Large intestine (tissue), 3 donors: Measurements from ENCODE around the gene DNAH17. TPM values are rescaled to one million over a fixed set of nuclear protein-coding genes. Genes with fewer than 3 reads are reported as not detected.

Source experiments
- DNase-seq, 2 donors: peaks; one replicate each; pipeline versions ENCODE4 v3.0.0 to v3.0.0-alpha.2; 2013
- H3K27ac ChIP-seq: one replicate; pipeline ENCODE4 v1.5.1; 2013; ENCODE audit warnings: low read length
- H3K27me3 ChIP-seq: 2 replicates; pipeline ENCODE4 v1.6.1; 2013; ENCODE audit warnings: low read length; ENCODE audit not compliant: control insufficient read depth, insufficient read depth
- H3K36me3 ChIP-seq: 2 replicates; pipeline ENCODE4 v1.6.1; 2013; ENCODE audit warnings: low read length; ENCODE audit not compliant: control insufficient read depth, insufficient read depth
- H3K4me1 ChIP-seq: one replicate; pipeline ENCODE4 v1.6.1; 2013; ENCODE audit warnings: low read length; ENCODE audit not compliant: control insufficient read depth, insufficient read depth
- H3K4me3 ChIP-seq: one replicate; pipeline ENCODE4 v1.5.1; 2013; ENCODE audit warnings: low read length
- H3K9me3 ChIP-seq: one replicate; pipeline ENCODE4 v1.6.1; 2013; ENCODE audit warnings: mild to moderate bottlenecking, low read depth, low read length, moderate library complexity; ENCODE audit not compliant: control insufficient read depth
- WGBS: methylation state at CpG from one replicate; pipeline ENCODE4 v1.1.5; 2013; ENCODE audit warnings: low lambda C conversion rate; ENCODE audit not compliant: insufficient coverage; 5-methylcytosine and 5-hydroxymethylcytosine counted together
- polyA plus RNA-seq: library from polyadenylated mRNA; unstranded; fragments of 120-200 nt; gene quantifications from one replicate; pipeline ENCODE4 v1.2.1, GENCODE V29; 2013

Gene DNAH17
- polyA plus RNA-seq, 1 donor, result 4.4 TPM

DNA sequence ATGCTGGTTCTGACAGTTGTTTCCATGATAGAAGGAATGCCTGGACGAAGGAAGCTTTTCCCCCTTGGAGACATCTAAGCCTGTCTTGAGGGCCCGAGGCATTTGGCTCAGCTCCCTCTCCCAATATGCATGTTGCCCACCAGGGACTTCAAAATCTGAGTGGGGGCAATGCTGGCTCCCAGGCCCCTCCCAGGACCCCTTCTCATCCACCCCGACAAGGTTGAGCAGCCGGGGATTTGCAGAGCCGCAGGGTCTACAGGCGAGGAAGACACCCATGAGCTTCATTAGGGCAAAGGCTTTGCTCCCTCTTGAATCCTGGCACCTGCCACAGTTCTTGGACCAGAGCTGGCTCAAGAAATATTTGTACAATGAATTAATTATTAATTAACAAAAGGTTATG is 25.1 kb upstream of the DNAH17 start:
- no peaks in the 10 kb centered on the region for H3K27me3 ChIP-seq
- no CpG with 5 or more reads among the region's 6 CpGs for WGBS
- H3K4me1 ChIP-seq, result no peaks in the 10 kb centered on the region
- DNase-seq, result no peak
- H3K4me3 ChIP-seq, result no peak overlapping the region
- no peaks in the 10 kb centered on the region for H3K9me3 ChIP-seq
- H3K27ac ChIP-seq, result no peak overlapping the region
- H3K36me3 ChIP-seq, result no peaks in the 10 kb centered on the region

DNA sequence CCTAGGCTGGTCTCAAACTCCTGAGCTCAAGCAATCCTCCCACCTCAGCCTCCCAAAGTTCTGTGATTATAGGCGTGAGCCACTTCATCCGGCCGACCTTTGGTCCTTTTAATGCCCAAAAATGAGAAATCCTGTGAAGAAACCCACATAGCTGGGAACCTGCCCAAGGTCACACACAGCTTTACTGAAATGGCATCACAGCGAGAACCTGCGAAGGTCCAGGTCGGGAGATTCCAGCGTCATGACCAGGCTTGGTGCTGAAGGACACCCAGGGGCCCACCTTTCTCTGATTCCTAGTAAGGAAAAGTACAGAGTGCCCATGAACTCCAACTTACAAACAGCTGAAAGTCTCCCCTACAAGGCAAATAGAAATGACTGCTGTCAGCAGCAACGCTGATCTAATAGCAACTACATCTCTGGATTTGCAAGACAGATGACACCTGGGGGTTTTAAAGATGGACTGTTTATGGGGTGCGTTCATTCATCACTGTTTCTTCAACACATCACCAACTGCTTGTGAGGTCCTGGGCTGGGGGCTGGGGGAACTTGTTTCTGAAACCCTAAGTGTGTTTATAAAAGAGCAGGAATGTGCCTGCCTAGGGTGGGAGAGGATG is 24.5 kb upstream of the DNAH17 start:
- peak overlapping the region; percentile 31 for H3K27ac ChIP-seq
- H3K9me3 ChIP-seq, result no peaks in the 10 kb centered on the region
- H3K4me1 ChIP-seq, result no peaks in the 10 kb centered on the region
- no peak overlapping the region for H3K4me3 ChIP-seq
- DNase-seq, result no peak
- H3K27me3 ChIP-seq, result no peaks in the 10 kb centered on the region
- no CpG with 5 or more reads among the region's 9 CpGs for WGBS
- no peaks in the 10 kb centered on the region for H3K36me3 ChIP-seq

DNA sequence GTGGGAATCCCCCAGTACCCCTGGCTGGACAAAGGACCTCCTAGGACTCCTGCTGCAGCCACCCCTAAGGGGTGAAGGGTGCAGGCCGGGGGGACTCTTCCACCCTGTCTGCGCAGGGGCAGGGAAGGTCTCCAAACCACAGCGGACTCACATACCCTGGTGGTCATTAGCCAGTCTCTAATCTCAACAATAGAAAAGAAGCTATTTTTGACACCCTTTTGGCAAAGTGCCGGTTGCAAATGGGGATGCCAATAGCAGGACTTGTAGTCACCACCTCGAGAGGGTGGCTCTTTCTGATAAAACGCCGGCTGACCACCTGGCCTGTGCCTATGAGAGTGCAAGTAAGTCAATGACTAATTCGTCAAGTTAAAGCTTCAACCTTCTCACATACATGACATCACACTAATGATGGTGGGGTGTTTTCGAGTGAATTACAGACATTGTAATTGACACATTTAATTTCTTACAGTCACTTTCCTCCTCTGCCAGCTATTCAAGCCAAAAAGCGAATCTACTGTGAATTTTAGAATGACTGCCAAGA is 23.1 kb upstream of the DNAH17 start:
- no peak overlapping the region for H3K27ac ChIP-seq
- 80% methylated on average over 1 of the region's 10 CpGs for WGBS
- DNase-seq, result no peak

DNA sequence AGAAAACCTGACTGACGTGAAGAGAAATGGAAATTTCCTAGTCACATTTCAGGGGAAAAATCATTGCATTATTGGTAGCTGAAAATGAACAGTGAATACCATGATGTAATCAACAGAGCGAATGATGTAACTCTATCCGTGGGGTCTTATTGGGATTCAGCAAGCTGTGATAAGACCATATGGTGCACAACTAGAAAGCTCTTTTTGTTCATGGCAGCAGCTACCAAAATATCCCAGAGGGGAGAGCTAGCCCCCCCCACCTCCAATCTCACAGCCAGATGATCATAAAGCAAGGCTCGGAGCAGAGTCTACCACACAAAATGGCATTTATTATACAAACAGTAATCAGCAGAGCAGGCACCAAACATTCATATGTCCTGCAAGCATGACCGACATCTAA is 22.2 kb upstream of the DNAH17 start:
- Histone ChIP-seq H3K4me1 (no peaks in the 10 kb centered on the region), H3K27me3 (no peaks in the 10 kb centered on the region), H3K4me3 (no peak overlapping the region), H3K9me3 (no peaks in the 10 kb centered on the region), H3K27ac (no peak overlapping the region), H3K36me3 (no peaks in the 10 kb centered on the region)
- DNase-seq, result no peak
- WGBS, result no CpG with 5 or more reads among the region's 5 CpGs

More for the DNA sequence above, 23.1 kb upstream of the DNAH17 start:
- Histone ChIP-seq H3K9me3 (no peaks in the 10 kb centered on the region), H3K4me1 (no peaks in the 10 kb centered on the region), H3K27me3 (no peaks in the 10 kb centered on the region), H3K36me3 (no peaks in the 10 kb centered on the region), H3K4me3 (no peak overlapping the region)

DNA sequence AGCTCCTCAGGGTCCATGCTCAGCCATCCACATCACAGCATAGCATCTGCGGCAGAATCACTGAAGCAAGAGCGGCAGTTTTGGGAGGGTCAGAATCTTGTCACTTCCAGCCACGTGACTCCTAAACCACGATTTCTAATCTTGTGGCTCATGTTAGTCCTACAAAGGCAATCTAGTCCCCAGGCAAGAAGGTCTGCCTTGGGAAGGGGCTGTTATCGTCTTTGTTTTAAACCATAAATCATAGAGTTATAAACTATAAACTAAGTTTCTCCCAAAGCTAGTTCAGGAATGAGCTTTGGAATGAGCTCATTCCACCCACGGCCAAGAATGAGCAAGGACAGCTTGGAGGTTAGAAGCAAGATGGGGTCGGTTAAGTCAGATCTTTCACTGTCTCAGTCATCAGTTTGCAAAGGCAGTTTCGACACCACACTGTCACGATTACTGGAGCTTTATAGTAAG is 20.8 kb upstream of the DNAH17 start:
- 40% methylated on average over 1 of the region's 9 CpGs for WGBS
- Histone ChIP-seq H3K4me1 (peaks cover 12% of the 10 kb centered on the region), H3K27ac (no peak overlapping the region), H3K4me3 (no peak overlapping the region), H3K36me3 (no peaks in the 10 kb centered on the region), H3K27me3 (no peaks in the 10 kb centered on the region), H3K9me3 (no peaks in the 10 kb centered on the region)
- DNase-seq, result no peak

DNA sequence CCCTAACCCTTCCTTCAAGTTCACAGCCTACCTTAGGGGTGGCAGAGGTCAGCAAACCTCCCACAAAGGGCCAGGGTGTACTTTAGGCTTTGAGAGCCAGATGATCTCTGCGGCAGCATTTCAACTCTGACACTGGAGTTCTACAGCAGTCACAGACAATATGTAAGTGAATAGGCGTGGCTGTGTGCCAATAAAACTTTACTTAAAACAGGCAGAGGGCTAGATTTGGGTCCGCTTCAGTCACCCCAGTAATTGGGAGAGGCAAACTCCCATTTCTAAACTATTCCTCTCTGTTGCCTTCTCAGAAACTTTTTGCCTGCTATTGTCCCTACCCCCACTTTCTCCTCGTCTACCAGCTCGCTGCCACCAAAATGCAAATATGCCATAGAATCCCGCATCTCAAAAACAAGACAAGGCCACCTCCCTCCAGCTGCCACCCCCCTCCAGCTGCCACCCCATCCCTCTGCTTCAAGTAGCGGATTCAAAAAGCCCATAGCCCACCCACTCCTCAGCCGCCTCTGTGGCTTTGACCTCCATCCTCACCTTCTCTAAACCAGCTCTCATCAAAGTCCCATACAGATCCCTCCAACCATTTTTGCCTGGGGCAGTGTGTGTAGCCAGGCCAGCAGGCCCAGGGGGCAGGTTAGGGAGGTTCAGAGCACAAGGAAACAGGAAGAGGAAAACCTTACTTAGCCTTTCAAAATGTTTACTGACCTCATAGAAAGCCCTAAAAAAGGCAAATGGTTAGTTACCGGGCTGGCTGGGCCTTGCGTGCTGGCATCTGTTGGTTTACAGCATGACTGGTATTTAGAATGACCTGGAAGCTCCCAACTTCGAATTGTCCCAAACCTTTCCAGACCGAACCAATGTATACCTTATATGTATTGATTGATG is 19.9 kb upstream of the DNAH17 start:
- peaks cover 15% of the 10 kb centered on the region for H3K4me1 ChIP-seq
- no peaks in the 10 kb centered on the region for H3K27me3 ChIP-seq
- no peak for DNase-seq
- 100% methylated on average over 3 of the region's 12 CpGs for WGBS
- no peaks in the 10 kb centered on the region for H3K36me3 ChIP-seq
- no peak overlapping the region for H3K27ac ChIP-seq
- no peaks in the 10 kb centered on the region for H3K9me3 ChIP-seq
- H3K4me3 ChIP-seq, result no peak overlapping the region

DNA sequence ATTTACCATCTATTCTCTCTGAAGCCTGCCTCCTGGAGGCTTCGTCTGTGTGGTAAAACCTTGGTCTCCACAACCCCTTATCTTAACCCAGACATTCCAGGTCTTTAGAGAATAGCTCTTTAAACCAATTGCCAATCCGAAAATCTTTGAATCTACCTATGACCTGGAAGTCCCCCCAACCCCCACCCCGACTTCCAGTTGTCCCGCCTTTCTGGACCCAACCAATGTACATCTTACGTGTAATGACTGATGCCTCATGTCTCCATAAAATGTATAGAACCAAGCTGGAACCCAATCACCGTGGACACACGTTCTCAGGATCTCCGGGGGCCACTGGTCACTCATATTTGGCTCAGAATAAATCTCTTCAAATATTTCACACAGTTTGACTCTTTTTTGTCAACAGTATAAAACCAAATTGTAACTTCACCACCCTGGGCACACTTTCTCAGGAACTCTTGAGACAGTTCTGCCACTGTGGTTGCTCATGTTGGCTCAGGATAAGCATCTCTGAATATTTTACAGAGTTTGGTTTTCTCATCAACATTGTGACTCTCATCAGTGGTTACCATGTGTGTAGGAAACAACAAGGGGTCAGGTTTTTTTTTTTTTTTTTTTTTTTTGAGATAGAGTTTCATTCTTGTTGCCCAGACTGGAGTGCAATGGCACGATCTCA is 18.1 kb upstream of the DNAH17 start:
- no peak for DNase-seq

DNA sequence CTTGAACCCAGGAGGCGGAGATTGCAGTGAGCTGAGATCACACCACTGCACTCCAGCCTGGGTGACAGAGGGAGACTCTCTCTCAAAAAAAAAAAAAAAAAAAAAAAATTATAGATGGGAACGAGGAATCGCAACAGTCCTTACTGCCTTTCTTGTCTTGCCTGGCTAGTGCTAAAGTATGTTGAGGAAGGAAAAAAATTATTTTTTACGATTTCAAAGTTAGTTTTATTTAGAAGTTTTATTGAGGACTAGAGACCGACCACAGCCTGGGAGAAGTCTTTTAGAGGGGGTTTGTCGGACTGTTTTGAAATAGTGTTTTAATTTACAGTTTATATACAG is 15.8 kb upstream of the DNAH17 start:
- no peak overlapping the region for H3K4me3 ChIP-seq
- peak overlapping the region; percentile 83 for H3K27ac ChIP-seq
- no peak for DNase-seq
- H3K9me3 ChIP-seq, result peaks cover 2% of the 10 kb centered on the region
- no peaks in the 10 kb centered on the region for H3K36me3 ChIP-seq
- no peaks in the 10 kb centered on the region for H3K27me3 ChIP-seq
- H3K4me1 ChIP-seq, result peaks cover 43% of the 10 kb centered on the region
- WGBS, result 93% methylated on average over 3 of the region's 6 CpGs

More for the DNA sequence above, 18.1 kb upstream of the DNAH17 start:
- no peaks in the 10 kb centered on the region for H3K9me3 ChIP-seq
- peaks cover 29% of the 10 kb centered on the region for H3K4me1 ChIP-seq
- H3K27ac ChIP-seq, result no peak overlapping the region
- H3K27me3 ChIP-seq, result no peaks in the 10 kb centered on the region
- H3K4me3 ChIP-seq, result no peak overlapping the region
- 100% methylated on average over 1 of the region's 9 CpGs for WGBS
- H3K36me3 ChIP-seq, result no peaks in the 10 kb centered on the region

DNA sequence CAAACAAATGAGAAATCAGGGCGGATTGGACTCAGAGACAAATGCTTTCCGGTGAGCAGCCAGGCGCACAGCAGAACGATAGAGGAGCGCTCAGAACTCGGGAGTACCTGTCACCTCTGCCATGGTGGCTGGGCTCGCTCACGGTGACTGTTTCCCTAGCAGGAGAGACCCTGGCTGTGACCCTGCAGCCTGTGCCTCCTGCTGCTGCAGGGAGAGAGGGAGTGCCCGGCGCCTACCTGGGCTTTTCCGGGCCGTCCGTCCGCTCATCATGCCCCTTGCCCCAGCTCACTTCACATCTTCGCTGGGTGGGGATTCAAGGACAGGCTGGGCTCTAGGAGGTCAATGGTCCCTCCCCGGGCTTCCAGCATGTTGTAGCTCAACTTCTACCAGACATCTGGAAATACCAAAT is 14.1 kb upstream of the DNAH17 start:
- peak overlapping the region; percentile 65 for H3K27ac ChIP-seq
- no peaks in the 10 kb centered on the region for H3K27me3 ChIP-seq
- peaks cover 43% of the 10 kb centered on the region for H3K4me1 ChIP-seq
- WGBS, result no CpG with 5 or more reads among the region's 16 CpGs
- DNase-seq, result peak in 1 of 2 donors; percentile 45
- H3K36me3 ChIP-seq, result no peaks in the 10 kb centered on the region
- H3K9me3 ChIP-seq, result peaks cover 2% of the 10 kb centered on the region
- no peak overlapping the region for H3K4me3 ChIP-seq

DNA sequence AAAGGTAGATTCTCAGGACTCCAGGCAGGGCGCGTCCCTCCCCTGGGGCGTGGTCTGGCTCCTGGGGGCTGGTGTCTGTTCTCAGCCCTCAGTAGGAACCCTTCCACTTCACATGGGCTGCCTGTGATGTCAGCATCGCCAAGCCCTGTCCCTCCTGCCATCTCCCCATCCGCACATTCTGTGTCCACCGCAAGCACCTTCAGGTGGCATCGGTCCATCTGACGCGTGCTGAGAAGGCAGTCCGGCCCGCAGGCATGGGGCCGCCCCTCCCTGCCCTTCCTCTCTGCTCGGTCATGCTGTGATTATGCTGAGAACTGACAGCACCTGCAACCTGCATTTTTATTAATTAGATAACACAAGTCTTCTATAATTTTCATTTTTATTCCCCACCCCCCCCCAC is 12.7 kb upstream of the DNAH17 start:
- H3K4me3 ChIP-seq, result no peak overlapping the region
- H3K4me1 ChIP-seq, result peaks cover 43% of the 10 kb centered on the region
- WGBS, result 80% methylated on average over 1 of the region's 13 CpGs

More for the DNA sequence above, 12.7 kb upstream of the DNAH17 start:
- no peaks in the 10 kb centered on the region for H3K27me3 ChIP-seq
- DNase-seq, result no peak
- H3K36me3 ChIP-seq, result no peaks in the 10 kb centered on the region
- no peak overlapping the region for H3K27ac ChIP-seq
- peaks cover 2% of the 10 kb centered on the region for H3K9me3 ChIP-seq
